Fibroblast of pulmonary artery (primary cell): ENCODE measurements around the gene PRDM16.
A peak's percentile ranks its signal among the peaks of the same experiment; 100 is the strongest.

Experiments used
- DNase-seq: peaks from one replicate; pipeline ENCODE4 v3.0.0-alpha.2; 2010; ENCODE audit warnings: low read depth
- H3K4me3 ChIP-seq: replicated peaks from 2 replicates; pipeline ENCODE4 v1.5.1; 2011; ENCODE audit warnings: low read depth, mild to moderate bottlenecking, control low read depth, low read length, moderate library complexity
- TF ChIP-seq, protein P1 (sequence below): IDR thresholded peaks from 2 replicates; pipeline ENCODE4 v1.5.1; 2011; ENCODE audit warnings: mild to moderate bottlenecking, control low read depth, low read length, inconsistent platforms; ENCODE audit errors: missing control alignments

PRDM16 gene

DNA sequence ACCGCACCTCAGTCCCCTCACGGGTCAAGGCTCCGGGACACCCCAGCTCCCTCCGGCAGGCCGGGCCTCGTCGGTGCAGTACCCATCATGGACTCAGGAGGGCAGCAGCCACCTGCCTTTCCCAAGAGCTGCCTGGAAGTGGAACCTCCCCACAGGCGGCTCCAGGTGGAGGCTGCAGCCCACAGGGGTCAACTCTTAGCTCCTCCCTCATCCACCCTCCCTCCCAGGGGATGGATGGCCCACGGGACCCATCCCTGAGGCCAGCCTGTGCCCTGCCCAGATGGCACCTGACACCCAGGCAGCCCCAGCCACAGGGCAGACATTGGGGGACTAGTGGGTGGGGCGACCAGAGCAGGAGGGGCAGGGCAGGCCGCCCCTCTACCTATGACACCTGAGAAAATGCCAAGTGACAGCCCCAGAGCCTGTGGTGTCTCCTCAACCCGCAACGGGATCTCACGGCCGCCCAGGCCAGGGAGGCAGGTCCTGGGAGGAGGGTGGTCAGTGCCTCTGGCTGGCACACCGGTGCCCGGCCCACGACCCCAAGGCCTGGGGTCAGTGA is 384.3 kb downstream of the PRDM16 start:
- peak; percentile 65 for DNase-seq
- no peak overlapping the region for H3K4me3 ChIP-seq
- TF ChIP-seq, protein P1, sequence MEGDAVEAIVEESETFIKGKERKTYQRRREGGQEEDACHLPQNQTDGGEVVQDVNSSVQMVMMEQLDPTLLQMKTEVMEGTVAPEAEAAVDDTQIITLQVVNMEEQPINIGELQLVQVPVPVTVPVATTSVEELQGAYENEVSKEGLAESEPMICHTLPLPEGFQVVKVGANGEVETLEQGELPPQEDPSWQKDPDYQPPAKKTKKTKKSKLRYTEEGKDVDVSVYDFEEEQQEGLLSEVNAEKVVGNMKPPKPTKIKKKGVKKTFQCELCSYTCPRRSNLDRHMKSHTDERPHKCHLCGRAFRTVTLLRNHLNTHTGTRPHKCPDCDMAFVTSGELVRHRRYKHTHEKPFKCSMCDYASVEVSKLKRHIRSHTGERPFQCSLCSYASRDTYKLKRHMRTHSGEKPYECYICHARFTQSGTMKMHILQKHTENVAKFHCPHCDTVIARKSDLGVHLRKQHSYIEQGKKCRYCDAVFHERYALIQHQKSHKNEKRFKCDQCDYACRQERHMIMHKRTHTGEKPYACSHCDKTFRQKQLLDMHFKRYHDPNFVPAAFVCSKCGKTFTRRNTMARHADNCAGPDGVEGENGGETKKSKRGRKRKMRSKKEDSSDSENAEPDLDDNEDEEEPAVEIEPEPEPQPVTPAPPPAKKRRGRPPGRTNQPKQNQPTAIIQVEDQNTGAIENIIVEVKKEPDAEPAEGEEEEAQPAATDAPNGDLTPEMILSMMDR = peak; percentile 91

DNA sequence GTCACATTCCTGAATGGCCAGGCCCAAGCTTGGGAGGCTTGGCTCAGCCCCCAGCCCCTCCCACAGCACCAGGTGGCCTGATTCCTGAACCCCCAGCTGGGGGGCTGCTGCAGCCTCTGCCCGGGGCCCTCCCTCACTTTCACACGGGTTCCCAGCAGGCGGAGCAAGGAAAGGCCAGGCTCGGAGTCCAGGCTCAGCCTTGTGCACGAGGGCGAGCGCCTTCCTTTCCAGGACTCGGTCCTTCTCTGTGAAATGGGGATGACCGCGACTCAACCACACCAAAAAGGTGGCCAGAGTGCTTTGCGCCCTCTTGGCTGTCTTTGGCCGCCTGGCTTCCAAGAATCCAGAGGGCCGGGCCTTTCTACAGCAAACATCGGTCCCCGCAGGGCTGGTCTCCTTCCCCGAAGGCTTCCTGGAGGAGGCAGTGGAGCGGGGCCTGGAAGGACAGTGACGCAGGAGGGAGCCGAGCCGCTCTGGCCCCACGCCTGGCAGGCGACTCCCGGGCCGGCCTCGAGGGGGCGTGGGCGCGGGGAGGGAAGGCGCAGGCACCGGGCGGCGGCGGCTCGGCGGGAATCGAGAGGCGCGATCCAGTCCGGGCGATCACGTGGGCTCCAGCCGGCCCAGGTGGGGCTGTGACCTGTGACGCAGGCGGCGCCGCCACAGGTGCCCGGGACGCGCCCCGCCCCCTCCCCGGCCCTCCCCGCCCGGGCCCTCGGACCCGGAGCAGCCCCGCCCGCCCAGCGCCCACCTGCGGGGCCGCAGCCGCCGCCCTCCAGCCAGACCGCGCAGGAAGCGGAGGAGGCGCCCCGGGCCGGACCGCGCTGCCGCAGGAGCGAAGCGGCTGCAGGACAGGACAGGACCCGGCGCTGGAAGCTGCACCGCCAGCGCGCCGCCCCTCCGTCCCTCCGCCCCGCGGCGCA is 385.1 kb downstream of the PRDM16 start, which contains the start of gene ARHGEF16:
TSS of gene ARHGEF16 (plus strand) at position 775 of the 920 bp plus-strand sequence. CDS start 8,420 bp downstream, outside the sequence.
- H3K4me3 ChIP-seq = no peak within 1 kb of the TSS
- TF ChIP-seq, protein P1 = no peak
- peak; percentile 20 for DNase-seq

DNA sequence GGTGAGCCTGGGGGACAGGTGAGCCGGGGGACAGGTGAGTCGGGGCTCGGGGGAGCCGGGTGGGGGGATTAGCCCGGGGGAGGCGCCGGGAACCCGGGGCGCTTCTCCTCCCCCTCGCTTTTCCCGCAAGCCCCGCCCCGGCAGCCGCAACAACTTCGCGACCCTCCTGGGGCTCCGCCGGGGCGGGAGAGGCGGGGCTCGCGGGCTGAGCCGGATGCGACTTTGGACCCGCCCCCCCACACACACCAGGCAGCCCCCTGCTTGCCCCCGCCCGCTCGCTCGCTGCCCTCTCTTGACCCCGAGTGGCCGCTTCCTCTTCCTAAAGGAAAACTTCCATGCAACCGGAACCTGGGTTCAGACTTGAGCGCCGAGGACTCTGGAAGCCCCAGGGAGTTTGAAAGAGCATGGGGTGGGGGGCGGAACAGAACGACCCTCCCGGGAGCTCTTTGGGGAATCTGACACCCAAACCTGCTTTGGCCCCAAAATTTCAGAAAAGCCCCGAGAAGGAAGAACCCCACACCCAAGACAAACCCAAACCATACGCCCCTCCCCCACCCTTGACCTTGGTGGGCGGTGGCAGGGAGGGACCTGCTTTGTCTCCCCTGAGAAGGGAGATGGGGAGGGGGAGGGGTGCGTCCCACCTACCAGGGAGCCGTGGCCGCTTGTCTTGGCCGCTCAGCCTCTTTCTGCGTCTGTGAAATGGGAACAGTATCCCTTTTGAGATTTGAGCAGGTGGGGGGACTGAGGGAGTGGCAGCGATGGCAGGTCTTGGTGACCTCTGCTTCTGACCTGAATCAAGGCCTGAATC is 386.0 kb downstream of the PRDM16 start:
- H3K4me3 ChIP-seq = no peak overlapping the region
- TF ChIP-seq, protein P1 = no peak
- no peak for DNase-seq

DNA sequence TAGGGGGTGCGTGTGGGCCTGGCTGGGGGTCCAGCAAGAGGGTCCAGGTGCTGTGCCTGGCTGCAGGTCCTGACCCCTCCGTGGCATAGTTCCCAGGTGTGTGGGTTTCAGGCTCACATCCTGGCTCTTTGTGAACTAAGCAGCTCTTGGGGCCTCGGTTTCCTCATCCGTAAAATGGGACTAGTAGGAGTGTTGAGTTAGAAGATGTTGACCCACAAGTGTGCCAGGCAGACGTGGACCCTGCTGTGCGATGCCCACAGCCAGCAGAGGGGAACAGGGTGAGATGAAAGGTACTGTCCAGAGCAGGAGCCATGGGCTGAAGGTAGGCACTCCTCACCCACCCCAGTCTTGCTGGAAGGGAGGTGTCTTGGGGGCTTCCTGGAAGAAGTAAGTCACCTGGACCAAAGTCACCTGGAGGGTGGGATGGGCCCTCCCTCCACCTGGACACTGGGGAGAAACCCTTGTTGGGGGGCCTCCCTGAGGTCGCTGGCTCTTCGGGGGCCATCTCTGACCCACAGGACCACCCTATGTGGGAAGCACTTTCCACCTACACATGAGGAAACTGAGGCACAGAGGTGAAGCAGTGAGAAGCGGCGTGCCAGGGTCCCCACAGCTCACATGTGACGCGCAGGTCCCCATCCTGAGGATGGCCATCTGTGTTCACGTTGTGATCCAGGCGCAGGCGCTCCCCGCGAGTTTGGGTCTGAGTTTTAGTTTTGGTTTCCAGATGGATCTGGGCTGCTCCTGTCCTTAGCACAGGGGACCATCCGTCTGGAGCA is 386.9 kb downstream of the PRDM16 start:
- no peak overlapping the region for H3K4me3 ChIP-seq
- TF ChIP-seq, protein P1 = no peak
- DNase-seq = no peak

DNA sequence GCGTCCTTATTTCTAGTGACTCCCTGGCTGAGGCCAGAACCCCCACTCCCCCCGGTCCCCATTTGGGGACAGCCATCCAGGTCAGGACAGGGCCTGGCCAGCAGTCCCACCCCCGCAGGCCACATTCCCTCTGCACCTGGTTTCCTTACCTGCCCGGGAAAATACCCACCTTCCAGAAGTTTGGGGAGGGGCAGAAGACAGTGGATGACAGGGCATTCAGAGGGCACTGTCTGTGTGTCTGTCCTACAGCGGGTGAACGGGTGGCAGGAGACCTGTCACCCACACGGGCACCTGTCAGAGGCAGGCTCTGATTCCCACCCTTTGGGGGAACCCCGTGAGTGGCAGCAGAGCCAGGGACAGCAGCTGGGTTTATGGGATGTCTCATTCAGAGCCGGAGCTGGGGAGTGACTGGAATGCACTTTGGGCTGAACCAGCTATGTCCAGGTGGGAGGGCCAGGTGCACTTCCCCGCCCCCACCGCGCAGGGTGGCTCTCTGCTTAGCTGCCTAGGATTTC is 387.5 kb downstream of the PRDM16 start:
- TF ChIP-seq, protein P1 = no peak
- DNase-seq = no peak
- H3K4me3 ChIP-seq = no peak overlapping the region
